Measurements from ENCODE around the gene PKNOX2.

- TF ChIP-seq POLR2AphosphoS5 (IDR thresholded peaks at IDR 0.05) (no peak), POLR2A (IDR thresholded peaks at IDR 0.05) (no peak)
Observed at GRCh38 chr11:125264100-125265022, 99.8 kb downstream of the PKNOX2 start.

Data from suprapubic skin (tissue), 4 donors.